ENCODE measurements around the gene SH2D4B.

The SH2D4B gene

GRCh38 chr10:80664071-80664680 lies 126.5 kb downstream of the SH2D4B start:
- H3K4me3 Mint-ChIP-seq = peak overlapping the region in 2 of 3 experiments; percentile 8 to 30
- H3K4me1 Mint-ChIP-seq = peaks cover 18% of the 10 kb centered on the region
- H3K9me3 Mint-ChIP-seq = no peaks in the 10 kb centered on the region
- TF ChIP-seq, protein P1, sequence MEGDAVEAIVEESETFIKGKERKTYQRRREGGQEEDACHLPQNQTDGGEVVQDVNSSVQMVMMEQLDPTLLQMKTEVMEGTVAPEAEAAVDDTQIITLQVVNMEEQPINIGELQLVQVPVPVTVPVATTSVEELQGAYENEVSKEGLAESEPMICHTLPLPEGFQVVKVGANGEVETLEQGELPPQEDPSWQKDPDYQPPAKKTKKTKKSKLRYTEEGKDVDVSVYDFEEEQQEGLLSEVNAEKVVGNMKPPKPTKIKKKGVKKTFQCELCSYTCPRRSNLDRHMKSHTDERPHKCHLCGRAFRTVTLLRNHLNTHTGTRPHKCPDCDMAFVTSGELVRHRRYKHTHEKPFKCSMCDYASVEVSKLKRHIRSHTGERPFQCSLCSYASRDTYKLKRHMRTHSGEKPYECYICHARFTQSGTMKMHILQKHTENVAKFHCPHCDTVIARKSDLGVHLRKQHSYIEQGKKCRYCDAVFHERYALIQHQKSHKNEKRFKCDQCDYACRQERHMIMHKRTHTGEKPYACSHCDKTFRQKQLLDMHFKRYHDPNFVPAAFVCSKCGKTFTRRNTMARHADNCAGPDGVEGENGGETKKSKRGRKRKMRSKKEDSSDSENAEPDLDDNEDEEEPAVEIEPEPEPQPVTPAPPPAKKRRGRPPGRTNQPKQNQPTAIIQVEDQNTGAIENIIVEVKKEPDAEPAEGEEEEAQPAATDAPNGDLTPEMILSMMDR (IDR thresholded peaks at IDR 0.05; ENCODE audit: unreplicated experiment in 3 of 3) = peak; percentile 85 to 93 (median 86)
- peaks cover 3% of the 10 kb centered on the region for H3K27me3 Mint-ChIP-seq (ENCODE audit: low read depth)
- H3K36me3 Mint-ChIP-seq (ENCODE audit: low read depth) = no peaks in the 10 kb centered on the region
- H3K27ac Mint-ChIP-seq = peak overlapping the region in 1 of 3 experiments; percentile 66

DNA sequence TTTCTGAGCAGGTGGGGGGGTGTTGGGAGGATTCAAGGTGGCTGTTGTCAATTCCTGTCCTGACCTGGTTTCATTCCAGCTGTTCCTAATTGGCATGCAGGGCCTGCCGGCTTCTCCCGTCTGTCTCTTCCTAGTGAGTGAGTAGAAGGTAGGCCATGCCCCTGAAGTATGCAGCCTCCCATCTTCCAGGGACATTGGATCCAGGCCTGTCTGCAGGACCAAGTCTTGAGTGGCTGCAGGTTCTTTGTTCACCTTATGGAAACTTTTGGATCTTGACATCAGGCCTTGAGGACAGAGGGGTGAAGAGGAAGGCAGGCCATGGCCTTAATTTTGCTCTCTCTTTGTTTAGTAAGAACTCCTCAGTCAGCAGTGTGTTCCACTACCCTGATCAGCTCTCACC lies 131.8 kb downstream of the SH2D4B start:
- H3K4me3 Mint-ChIP-seq = no peak overlapping the region
- H3K27ac Mint-ChIP-seq = no peak overlapping the region
- no peaks in the 10 kb centered on the region for H3K9me3 Mint-ChIP-seq
- peaks cover 3% of the 10 kb centered on the region for H3K27me3 Mint-ChIP-seq (ENCODE audit: low read depth)
- H3K36me3 Mint-ChIP-seq (ENCODE audit: low read depth) = no peaks in the 10 kb centered on the region
- H3K4me1 Mint-ChIP-seq = peaks cover 5% of the 10 kb centered on the region
- TF ChIP-seq, protein P1 (IDR thresholded peaks at IDR 0.05; ENCODE audit: unreplicated experiment in 3 of 3) = no peak

GRCh38 chr10:80670774-80671173 lies 133.1 kb downstream of the SH2D4B start:
- Mint-ChIP-seq H3K9me3 (peaks cover 5% of the 10 kb centered on the region), H3K4me1 (peaks cover 5% of the 10 kb centered on the region)

GRCh38 chr10:80671847-80672246 lies 134.1 kb downstream of the SH2D4B start:
- Mint-ChIP-seq H3K36me3 (ENCODE audit: low read depth) (peaks cover 3% of the 10 kb centered on the region), H3K4me3 (no peak overlapping the region), H3K27me3 (ENCODE audit: low read depth) (peaks cover 3% of the 10 kb centered on the region), H3K27ac (no peak overlapping the region), H3K9me3 (peaks cover 12% of the 10 kb centered on the region), H3K4me1 (peaks cover 5% of the 10 kb centered on the region)
- TF ChIP-seq, protein P1 (IDR thresholded peaks at IDR 0.05; ENCODE audit: unreplicated experiment in 3 of 3) = no peak

More at GRCh38 chr10:80670774-80671173, 133.1 kb downstream of the SH2D4B start:
- Mint-ChIP-seq H3K4me3 (no peak overlapping the region), H3K36me3 (ENCODE audit: low read depth) (no peaks in the 10 kb centered on the region), H3K27ac (no peak overlapping the region), H3K27me3 (ENCODE audit: low read depth) (peaks cover 3% of the 10 kb centered on the region)
- TF ChIP-seq, protein P1 (IDR thresholded peaks at IDR 0.05; ENCODE audit: unreplicated experiment in 3 of 3) = no peak

DNA sequence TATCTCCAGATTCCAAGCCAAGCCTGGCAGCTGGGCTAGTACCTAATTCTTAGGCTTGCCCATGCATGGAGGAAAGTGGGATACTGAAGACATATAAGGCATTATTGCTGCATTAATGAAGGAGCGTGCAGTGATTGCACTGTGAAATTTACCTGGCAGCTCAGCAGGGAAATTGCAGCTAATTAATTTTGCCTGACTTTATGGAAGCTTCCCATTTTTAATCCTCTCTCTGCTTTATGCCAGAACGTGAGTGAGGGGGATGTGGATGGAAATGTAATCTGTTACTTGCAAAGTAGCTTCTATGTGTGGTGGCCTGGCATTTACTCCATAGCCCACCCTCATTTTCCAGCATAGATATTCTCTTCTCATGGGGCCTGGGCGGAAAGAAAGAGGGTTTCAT lies 134.9 kb downstream of the SH2D4B start:
- Mint-ChIP-seq H3K4me1 (peaks cover 5% of the 10 kb centered on the region), H3K36me3 (ENCODE audit: low read depth) (peaks cover 3% of the 10 kb centered on the region), H3K27ac (no peak overlapping the region), H3K9me3 (peaks cover 14% of the 10 kb centered on the region), H3K27me3 (ENCODE audit: low read depth) (peaks cover 3% of the 10 kb centered on the region), H3K4me3 (no peak overlapping the region)
- TF ChIP-seq, protein P1 (IDR thresholded peaks at IDR 0.05; ENCODE audit: unreplicated experiment in 3 of 3) = no peak

- peaks cover 5% of the 10 kb centered on the region for H3K4me1 Mint-ChIP-seq
- peaks cover 14% of the 10 kb centered on the region for H3K9me3 Mint-ChIP-seq
- H3K36me3 Mint-ChIP-seq (ENCODE audit: low read depth) = peaks cover 3% of the 10 kb centered on the region
- H3K27ac Mint-ChIP-seq = no peak overlapping the region
- no peaks in the 10 kb centered on the region for H3K27me3 Mint-ChIP-seq (ENCODE audit: low read depth)
- TF ChIP-seq, protein P1 (IDR thresholded peaks at IDR 0.05; ENCODE audit: unreplicated experiment in 3 of 3) = no peak
- H3K4me3 Mint-ChIP-seq = no peak overlapping the region
Measured at GRCh38 chr10:80674809-80675208, 137.1 kb downstream of the SH2D4B start.

All from nephron (organoid).